Vagina (tissue), 2 donors: Measurements from ENCODE around the gene SGIP1. TPM values are rescaled to one million over a fixed set of nuclear protein-coding genes. Genes with fewer than 3 reads are reported as not detected.

Source experiments
- DNase-seq, 2 donors: peaks; one replicate each; pipeline ENCODE4 v3.0.0-alpha.2; 2017; ENCODE audit errors: extremely low spot score in 2 of 2
- H3K27ac ChIP-seq: fragments of 200-600 bp; sonication (generic); one replicate; pipeline ENCODE4 v1.5.1; 2019
- H3K27me3 ChIP-seq: fragments of 200-600 bp; sonication (generic); one replicate; pipeline ENCODE4 v1.5.1; 2019
- H3K36me3 ChIP-seq, 2 donors: fragments of 200-600 bp; sonication (generic); one replicate each; pipeline ENCODE4 v1.5.1; 2017 to 2019
- H3K4me1 ChIP-seq: fragments of 200-600 bp; sonication (generic); one replicate; pipeline ENCODE4 v1.5.1; 2019
- H3K4me3 ChIP-seq, 2 donors: fragments of 200-600 bp; sonication (generic); 1 replicate in 1 of 2; 2 replicates in 1 of 2; pipeline ENCODE4 v1.5.1; 2016 to 2019
- H3K9me3 ChIP-seq: fragments of 200-600 bp; sonication (generic); one replicate; pipeline ENCODE4 v1.5.1; 2019
- CTCF ChIP-seq, 3 experiments: fragments of 450-650 bp in 2 of 3; fragments of 200-600 bp in 1 of 3; sonication (generic) in 1 of 3; IDR thresholded peaks; one replicate each; pipeline ENCODE4 v1.5.1; 2017 to 2019; ENCODE audit warnings: antibody characterized with exemption in 3 of 3, mild to moderate bottlenecking in 2 of 3, moderate library complexity in 2 of 3
- POLR2A ChIP-seq, 2 donors: fragments of 450-650 bp; IDR thresholded peaks; one replicate each; pipeline ENCODE4 v1.6.1; 2017; ENCODE audit warnings: antibody characterized with exemption in 2 of 2, mild to moderate bottlenecking in 2 of 2, moderate library complexity in 2 of 2
- POLR2AphosphoS5 ChIP-seq, 2 donors: sonication (generic); formaldehyde crosslinking; IDR thresholded peaks; one replicate each; pipeline ENCODE4 v1.9.0; 2017; ENCODE audit warnings: antibody characterized with exemption in 2 of 2, mild to moderate bottlenecking in 2 of 2, low read depth in 1 of 2; ENCODE audit not compliant: insufficient read depth in 1 of 2
- intact Hi-C: fragments of 100-400 bp; cut with DNase I; formaldehyde crosslinking; loops from one replicate; pipeline ENCODE4 v1.15.1; 2023
- total RNA-seq: library from RNA; depleted of rRNA; stranded (reverse); fragments of >200 nt; gene quantifications from one replicate; pipeline ENCODE4 v1.2.3, GENCODE V29; 2016

Gene SGIP1
- total RNA-seq, 1 donor from 2014 or later, result 14.0 TPM

DNA sequence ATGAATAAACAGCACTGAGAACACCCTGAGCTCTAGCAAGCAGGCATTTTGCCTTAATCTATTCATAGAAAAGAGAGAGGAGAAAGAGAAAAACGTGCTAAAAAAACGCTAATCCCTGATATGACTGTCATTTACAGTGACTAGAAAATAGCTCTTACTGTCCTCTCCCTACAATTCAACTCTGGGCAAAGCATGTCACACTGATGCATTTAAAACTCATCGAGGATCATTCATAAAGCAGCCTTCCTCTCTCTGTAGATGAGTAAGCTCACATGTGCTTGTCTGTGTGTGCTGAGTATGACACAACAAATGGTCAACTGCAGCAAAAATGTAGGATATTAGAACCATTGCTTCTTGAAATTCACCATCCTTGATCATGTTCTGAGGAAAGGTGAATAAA, 109.0 kb downstream of the SGIP1 start:
- DNase-seq, result no peak
- Histone ChIP-seq H3K27me3 (no peaks in the 10 kb centered on the region), H3K4me1 (no peaks in the 10 kb centered on the region), H3K4me3 (no peak overlapping the region), H3K9me3 (no peaks in the 10 kb centered on the region), H3K27ac (no peak overlapping the region), H3K36me3 (peaks cover 0 to 5% of the 10 kb centered on the region in 2 donors)
- intact Hi-C loops, result no loop called here
- TF ChIP-seq POLR2AphosphoS5 (IDR thresholded peaks at IDR 0.05; ENCODE audit: insufficient read depth in 1 of 2, low read depth in 1 of 2), result no peak
- TF ChIP-seq POLR2A (IDR thresholded peaks at IDR 0.05), result no peak
- no peak for TF ChIP-seq CTCF (IDR thresholded peaks at IDR 0.05)

GRCh38 chr1:66644331-66644730, 110.4 kb downstream of the SGIP1 start:
- Histone ChIP-seq H3K36me3 (peaks cover 0 to 5% of the 10 kb centered on the region in 2 donors), H3K27me3 (no peaks in the 10 kb centered on the region), H3K9me3 (no peaks in the 10 kb centered on the region), H3K4me1 (no peaks in the 10 kb centered on the region), H3K27ac (no peak overlapping the region), H3K4me3 (no peak overlapping the region)
- TF ChIP-seq CTCF (IDR thresholded peaks at IDR 0.05) (no peak), POLR2AphosphoS5 (IDR thresholded peaks at IDR 0.05; ENCODE audit: insufficient read depth in 1 of 2, low read depth in 1 of 2) (no peak), POLR2A (IDR thresholded peaks at IDR 0.05) (no peak)
- DNase-seq, result no peak
- intact Hi-C loops, result no loop called here

- Histone ChIP-seq H3K27me3 (no peaks in the 10 kb centered on the region), H3K4me3 (no peak overlapping the region), H3K4me1 (no peaks in the 10 kb centered on the region), H3K36me3 (no peaks in the 10 kb centered on the region), H3K27ac (no peak overlapping the region), H3K9me3 (no peaks in the 10 kb centered on the region)
- intact Hi-C loops, result no loop called here
- DNase-seq, result no peak
- TF ChIP-seq POLR2AphosphoS5 (IDR thresholded peaks at IDR 0.05; ENCODE audit: insufficient read depth in 1 of 2, low read depth in 1 of 2) (no peak), POLR2A (IDR thresholded peaks at IDR 0.05) (no peak), CTCF (IDR thresholded peaks at IDR 0.05) (no peak)
Observed at GRCh38 chr1:66648901-66649595, 115.1 kb downstream of the SGIP1 start.

GRCh38 chr1:66652556-66652955, 118.6 kb downstream of the SGIP1 start:
- Histone ChIP-seq H3K9me3 (no peaks in the 10 kb centered on the region), H3K36me3 (no peaks in the 10 kb centered on the region), H3K4me3 (no peak overlapping the region), H3K27me3 (no peaks in the 10 kb centered on the region), H3K4me1 (no peaks in the 10 kb centered on the region), H3K27ac (no peak overlapping the region)
- TF ChIP-seq POLR2A (IDR thresholded peaks at IDR 0.05) (no peak), POLR2AphosphoS5 (IDR thresholded peaks at IDR 0.05; ENCODE audit: insufficient read depth in 1 of 2, low read depth in 1 of 2) (no peak), CTCF (IDR thresholded peaks at IDR 0.05) (no peak)
- no peak for DNase-seq
- intact Hi-C loops, result no loop called here

DNA sequence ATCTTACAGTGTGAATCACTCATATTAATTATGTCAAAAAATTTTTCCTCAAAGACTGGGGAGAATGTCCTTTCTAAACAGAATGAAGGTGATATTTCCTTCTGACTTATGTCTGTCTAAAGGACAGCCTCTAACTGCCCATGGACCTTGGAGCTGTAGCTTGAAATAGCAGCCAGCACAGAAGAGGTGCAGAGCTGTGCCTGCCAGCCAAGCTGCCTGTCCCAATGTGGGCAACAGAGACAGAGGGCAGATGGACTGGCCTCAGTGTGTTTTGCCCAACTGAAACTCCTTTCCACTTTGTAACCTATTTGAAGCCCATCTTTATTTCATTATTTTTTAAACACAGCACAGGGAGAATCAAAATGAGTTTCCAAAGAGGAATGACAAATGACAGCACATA, 120.7 kb downstream of the SGIP1 start:
- no peaks in the 10 kb centered on the region for H3K9me3 ChIP-seq
- H3K4me3 ChIP-seq, result no peak overlapping the region
- DNase-seq, result no peak
- no peak overlapping the region for H3K27ac ChIP-seq
- no peaks in the 10 kb centered on the region for H3K36me3 ChIP-seq
- intact Hi-C loops, result no loop called here
- no peak for TF ChIP-seq POLR2A (IDR thresholded peaks at IDR 0.05)
- TF ChIP-seq POLR2AphosphoS5 (IDR thresholded peaks at IDR 0.05; ENCODE audit: insufficient read depth in 1 of 2, low read depth in 1 of 2), result no peak
- no peak for TF ChIP-seq CTCF (IDR thresholded peaks at IDR 0.05)
- no peaks in the 10 kb centered on the region for H3K27me3 ChIP-seq
- H3K4me1 ChIP-seq, result no peaks in the 10 kb centered on the region
